ENCODE measurements around the gene CCDC32.

Gene CCDC32

GRCh38 chr15:40565333-40566238 is 744 bp upstream of the CCDC32 start:
- DNase-seq, result no peak

- no peak for DNase-seq
Measured at GRCh38 chr15:40563426-40563825, 1.4 kb downstream of the CCDC32 start.

DNA sequence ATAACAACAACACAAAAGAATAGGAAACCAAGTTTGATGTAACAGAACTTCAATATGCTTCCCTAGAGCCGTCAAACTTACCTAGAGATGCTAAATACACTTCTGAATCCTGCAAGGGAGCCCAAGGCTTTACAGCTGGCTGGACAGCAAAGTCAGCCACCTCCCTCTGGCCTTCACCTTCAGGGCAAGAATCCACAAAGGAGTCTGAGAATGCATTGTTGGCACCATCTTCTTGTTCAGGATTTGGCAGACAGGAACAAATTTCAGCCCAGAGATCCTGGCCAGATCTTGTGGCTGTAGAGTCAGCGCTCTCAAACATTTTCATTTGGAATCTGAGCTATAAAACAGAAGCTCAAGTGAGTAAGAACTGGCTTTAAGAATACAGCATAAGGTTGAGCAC is 2.2 kb downstream of the CCDC32 start:
- DNase-seq, result no peak

GRCh38 chr15:40558952-40559742 is 5.7 kb downstream of the CCDC32 start:
- DNase-seq, result no peak

DNA sequence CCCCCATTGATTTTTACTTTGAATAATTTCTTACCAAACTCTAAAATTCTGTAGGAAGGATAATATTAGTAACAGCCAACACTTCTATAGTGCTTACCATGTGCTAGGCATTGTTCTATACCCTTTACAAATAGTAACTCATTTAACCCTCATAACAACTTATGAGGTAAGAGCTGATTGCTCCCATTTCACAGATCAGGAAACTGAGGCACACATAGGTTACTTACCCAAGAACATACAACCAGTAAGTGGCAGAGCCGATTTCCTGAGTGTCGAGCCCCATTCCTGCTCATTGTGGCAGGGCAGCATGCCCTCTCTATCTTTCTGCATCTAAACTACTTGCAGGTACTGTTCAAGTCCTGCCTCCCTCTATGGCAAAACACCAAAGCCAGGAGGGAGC is 9.0 kb downstream of the CCDC32 start:
- DNase-seq, result no peak

GRCh38 chr15:40554161-40554525 is 10.7 kb downstream of the CCDC32 start:
- no peak for DNase-seq

GRCh38 chr15:40550341-40551037 is 14.4 kb downstream of the CCDC32 start:
- no peak for DNase-seq

DNA sequence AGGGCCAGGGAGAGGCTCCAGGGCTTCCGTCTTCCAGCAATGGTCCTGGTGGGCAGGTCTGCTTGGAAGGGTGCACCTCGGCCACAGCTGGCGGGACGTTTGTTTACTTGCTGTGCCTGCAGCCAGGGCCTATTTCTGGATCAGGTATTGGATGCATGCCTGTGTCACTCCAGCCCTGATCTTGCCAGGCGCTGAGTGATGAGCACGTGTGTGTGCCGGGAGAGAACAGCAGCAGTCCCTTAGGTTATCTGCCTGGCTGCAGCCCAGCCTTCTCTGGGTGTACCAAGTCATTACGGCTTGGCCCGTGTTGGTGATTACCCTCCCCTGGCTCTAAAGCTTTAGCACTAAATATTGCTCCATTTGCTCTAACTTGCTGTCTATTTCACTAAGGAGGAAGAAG is 14.9 kb downstream of the CCDC32 start:
- DNase-seq, result no peak

GRCh38 chr15:40548610-40549009 is 16.2 kb downstream of the CCDC32 start:
- no peak for DNase-seq

DNA sequence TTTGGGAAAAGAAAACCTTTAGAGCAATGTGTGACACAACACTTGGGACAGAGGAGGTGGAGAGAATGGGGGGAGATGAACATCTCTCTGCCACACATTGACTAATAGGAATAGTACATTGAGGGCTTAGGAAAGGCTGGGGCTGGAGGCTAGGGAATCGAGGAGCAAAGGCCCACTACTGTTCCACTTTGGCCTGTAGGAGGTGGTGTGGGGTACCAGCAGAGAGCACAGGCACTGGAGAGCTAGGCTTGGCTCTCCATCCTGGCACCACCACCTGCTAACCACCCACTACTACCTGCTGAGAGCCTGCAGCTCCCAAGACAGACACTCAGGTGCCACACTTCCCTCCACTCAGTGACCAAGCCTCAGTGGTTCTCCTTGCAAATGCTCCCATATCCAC is 19.4 kb downstream of the CCDC32 start:
- no peak for DNase-seq

DNA sequence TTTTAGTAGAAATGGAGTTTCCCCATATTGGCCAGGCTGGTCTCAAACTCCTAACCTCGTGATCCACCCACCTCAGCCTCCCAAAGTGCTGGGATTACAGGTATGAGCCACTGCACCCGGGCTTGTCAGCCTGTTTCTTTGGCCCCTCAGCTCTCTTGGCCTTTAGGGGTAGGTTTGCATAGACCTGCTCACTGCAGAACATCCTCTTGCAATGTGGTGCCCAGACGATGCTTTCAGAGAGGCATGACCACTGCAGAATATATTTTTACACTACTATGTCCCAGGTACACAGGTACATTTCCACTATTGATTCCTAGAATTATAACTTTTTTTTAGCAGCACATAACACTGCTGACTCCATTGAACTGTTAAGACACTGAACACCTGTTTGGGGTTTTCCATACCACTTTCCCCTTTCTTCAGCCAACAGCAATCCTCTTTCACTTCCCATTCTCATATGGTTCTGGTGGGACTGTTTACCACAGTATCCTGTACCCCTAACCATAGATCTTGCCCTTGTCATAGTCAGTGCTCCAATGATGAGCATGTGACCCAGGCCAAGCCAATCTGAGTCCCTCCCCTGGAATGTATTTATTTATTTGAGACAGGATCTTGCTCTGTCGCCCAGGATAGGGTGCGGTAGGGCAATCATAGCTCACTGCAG is 21.1 kb downstream of the CCDC32 start:
- DNase-seq, result no peak

DNA sequence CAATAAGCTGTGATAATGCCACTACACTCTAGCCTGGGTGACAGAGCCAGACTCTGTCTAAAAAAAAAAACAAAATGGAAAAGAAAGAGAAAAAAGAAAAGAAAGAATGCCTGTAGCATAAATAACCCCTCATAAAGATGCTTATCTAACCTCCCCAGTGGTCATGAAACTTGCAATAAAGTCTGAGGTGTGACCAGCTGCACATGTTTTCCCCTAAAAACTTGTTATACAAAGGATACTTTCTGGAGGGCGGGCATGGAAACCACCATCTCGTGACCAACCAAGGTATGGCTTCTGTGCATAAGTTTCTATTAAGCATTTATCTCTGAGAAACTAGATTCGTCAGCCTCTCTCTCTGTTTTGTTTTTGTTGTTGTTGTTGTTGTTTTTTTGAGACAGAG is 21.8 kb downstream of the CCDC32 start:
- no peak for DNase-seq

DNA sequence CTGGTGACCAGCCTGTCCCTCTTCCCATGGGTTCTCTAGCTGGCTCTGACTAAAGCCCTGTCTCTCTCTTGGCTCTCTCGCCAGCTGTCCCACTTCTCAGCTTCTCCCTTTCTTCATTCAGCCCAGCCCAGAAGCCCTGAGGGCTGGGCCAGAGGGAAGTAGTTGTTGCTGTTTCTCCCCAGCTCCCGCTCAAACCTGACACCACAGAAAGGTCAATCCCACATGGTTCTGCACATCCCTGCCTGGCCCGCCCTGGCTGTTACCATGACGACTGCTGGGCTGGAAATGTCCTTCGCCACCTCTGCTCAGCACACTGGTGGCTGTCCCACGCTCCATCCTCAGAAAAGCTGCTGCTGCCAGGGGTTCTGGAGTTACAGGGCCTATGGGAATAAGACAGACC is 25.9 kb downstream of the CCDC32 start:
- no peak for DNase-seq

DNA sequence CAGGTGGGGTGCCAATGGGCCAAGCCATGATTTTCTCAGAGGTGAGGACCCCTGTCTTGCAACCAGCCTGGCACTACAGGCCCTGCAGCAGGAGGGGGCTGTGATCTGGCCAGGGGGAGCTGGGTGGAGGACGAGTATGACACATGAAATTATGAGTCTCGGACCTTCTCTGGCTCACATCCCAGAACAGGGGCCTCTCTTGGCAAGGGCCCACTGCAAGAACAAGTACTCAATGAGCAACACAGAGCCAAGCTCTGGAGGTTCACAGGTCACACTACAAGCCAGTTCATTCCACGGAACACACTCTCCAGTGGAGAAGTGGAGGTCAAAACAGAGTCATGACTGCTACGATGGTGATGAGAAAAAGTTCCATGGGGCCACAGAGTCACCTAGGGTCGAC is 28.3 kb downstream of the CCDC32 start:
- DNase-seq, result no peak

DNA sequence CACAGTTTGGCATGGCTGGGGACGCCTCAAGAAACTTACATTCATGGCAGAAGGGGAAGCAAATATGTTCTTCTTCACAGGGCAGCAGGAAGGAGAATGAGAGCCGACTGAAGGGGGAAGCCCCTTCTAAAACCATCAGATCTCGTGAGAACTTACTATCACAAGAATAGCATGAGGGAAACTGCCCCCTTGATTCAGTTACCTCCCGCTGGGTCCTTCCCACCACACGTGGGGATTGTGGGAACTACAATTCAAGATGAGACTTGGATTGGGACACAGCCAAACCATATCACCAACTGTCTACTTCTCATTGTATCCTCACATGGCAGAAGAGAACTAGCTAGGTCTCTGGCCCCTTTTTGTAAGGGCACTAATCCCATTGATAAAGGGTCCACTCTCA is 30.5 kb downstream of the CCDC32 start:
- no peak for DNase-seq

- DNase-seq, result no peak
Measured at GRCh38 chr15:40533763-40534364, 31.0 kb downstream of the CCDC32 start.

DNA sequence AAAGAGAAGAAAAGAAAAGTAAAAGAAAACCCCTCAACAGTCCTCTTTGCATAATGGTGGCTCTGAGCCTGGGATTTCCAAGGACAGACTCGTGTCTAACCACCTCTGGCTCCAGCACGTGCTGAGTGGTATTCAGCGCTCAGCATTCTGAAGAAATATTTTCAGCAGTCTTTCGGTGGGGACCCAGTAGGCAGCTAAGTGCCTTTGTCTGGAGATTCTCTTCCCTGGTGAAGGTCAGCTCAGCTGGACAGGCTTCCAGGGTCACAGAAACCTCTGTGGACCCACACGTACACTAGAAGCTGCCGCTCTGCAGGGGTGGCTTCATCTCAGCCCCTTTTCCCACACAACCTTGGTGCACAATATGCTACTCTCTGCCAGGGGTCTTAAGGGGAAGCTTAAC is 36.0 kb downstream of the CCDC32 start:
- no peak for DNase-seq

DNA sequence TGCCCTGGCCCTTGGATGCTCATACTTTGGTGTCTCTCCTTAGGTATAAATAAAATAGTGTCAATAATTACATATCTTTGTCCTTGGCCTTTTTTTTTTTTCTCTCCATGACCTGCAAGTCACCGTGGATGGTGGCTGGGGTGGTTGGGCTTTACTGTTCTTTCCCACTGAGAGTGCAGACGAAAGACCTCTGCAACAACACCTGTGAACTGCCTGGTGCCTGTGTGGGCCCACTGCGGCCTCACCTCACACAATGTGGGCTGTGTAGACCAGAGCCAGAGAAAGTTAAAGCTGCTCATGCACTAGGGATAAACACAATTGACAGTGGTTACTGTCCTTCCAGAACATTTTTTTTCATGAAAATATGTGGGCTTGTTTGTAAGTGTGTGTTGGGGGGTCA is 39.0 kb downstream of the CCDC32 start:
- no peak for DNase-seq

- DNase-seq, result no peak
Measured at GRCh38 chr15:40523611-40524010, 41.2 kb downstream of the CCDC32 start.

- DNase-seq, result no peak
Measured at GRCh38 chr15:40516322-40516721, 48.5 kb downstream of the CCDC32 start.

- no peak for DNase-seq
Measured at GRCh38 chr15:40513609-40514008, 51.2 kb downstream of the CCDC32 start.

DNA sequence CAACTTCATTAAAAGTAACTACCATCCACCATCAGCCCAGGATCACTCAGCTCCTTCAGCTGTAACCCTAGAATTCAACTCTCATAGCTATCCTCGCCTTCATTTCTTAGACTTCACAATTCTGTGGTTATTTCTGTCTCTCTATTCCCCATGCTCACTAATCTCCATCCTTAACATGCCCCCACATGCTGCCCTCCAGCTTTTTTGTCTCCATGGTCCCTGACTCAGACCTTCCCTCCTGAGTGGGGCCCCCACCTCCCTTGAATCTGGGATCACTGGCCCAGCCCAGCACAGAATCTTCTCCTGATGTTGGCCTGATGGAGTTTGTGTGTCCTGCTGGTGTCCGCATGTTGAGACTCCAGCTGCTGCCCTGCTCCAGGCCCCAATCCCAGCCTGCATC is 52.4 kb downstream of the CCDC32 start:
- DNase-seq, result no peak

Data from activated CD4-positive, CD25-positive, alpha-beta regulatory T cell (primary cell).